Endothelial cell of umbilical vein (primary cell): ENCODE measurements around the gene SLC30A2.

ENCODE experiments used
- CTCF ChIP-seq, 2 donors: IDR thresholded peaks; 1 replicate in 1 of 2; 2 replicates in 1 of 2; pipeline ENCODE4 v1.5.1; 2011; ENCODE audit warnings: low read length in 2 of 2, mild to moderate bottlenecking in 2 of 2, moderate library complexity in 2 of 2, control low read depth in 1 of 2, inconsistent platforms in 1 of 2, low read depth in 1 of 2; ENCODE audit not compliant: insufficient read depth in 1 of 2; ENCODE audit errors: extremely low read depth in 1 of 2
- EZH2 ChIP-seq: IDR thresholded peaks from 2 replicates; pipeline ENCODE4 v1.6.1; 2012; ENCODE audit warnings: borderline replicate concordance, low read depth, mild to moderate bottlenecking, moderate library complexity, low read length, inconsistent platforms; ENCODE audit not compliant: severe bottlenecking
- POLR2A ChIP-seq: IDR thresholded peaks from 2 replicates; pipeline ENCODE4 v1.6.1; 2012; ENCODE audit warnings: low read depth, mild to moderate bottlenecking, control low read depth, low read length

- no peak for TF ChIP-seq CTCF (IDR thresholded peaks at IDR 0.05; ENCODE audit: extremely low read depth in 1 of 2, insufficient read depth in 1 of 2, low read depth in 1 of 2, low read length in 2 of 2)
- no peak for TF ChIP-seq POLR2A
- TF ChIP-seq EZH2, result no peak
These were observed 18.0 kb downstream of the SLC30A2 start for GRCh38 chr1:26027716-26028489.
